GM12878 (cell line): ENCODE data around the gene NANOS1. TPM values are rescaled to one million over a fixed set of nuclear protein-coding genes. Genes with fewer than 3 reads are reported as not detected.

ENCODE experiments used
- ATAC-seq: fragments of 200-7000 bp; cut with Tn5 transposase; 3 replicates; pipeline ENCODE4 v1.9.1; 2020; ENCODE audit warnings: mild to moderate bottlenecking, moderate library complexity
- BruUV-seq: library from RNA; stranded (reverse); fragments of 400-500 nt; replicated peaks from 2 replicates; lab custom pipeline; 2021; lab: Mats Ljungman, UMichigan
- CTCF ChIA-PET: fragments of 300-600 bp; sonication (Branson Sonifier 250); formaldehyde crosslinking; extraction: SDS; loops from one replicate; lab custom pipeline; 2021; ENCODE audit warnings: inconsistent platforms; lab: Yijun Ruan, JAX
- POLR2A ChIA-PET: fragments of 350-600 bp; formaldehyde crosslinking; extraction: SDS; loops from one replicate; lab custom pipeline; 2021; ENCODE audit warnings: inconsistent platforms; lab: Charles Lee
- RAD21 ChIA-PET: fragments of 300-600 bp; sonication (Branson Sonifier 250); formaldehyde crosslinking; loops from one replicate; lab custom pipeline; 2023; ENCODE audit warnings: antibody characterized with exemption; ENCODE audit not compliant: unreplicated experiment; lab: Charles Lee
- SMC1A ChIA-PET: fragments of 300-600 bp; sonication (Branson Sonifier 250); formaldehyde crosslinking; loops from one replicate; lab custom pipeline; 2023; ENCODE audit not compliant: unreplicated experiment, uncharacterized antibody; lab: Charles Lee
- DNase-seq: peaks from one replicate; pipeline ENCODE4 v3.0.0-alpha.2; 2011; ENCODE audit warnings: low read depth, low spot score
- FAIRE-seq: peaks from 3 replicates; lab custom pipeline; 2011; peaks lifted over from hg19 to GRCh38; lab: Jason Lieb, UNC
- H2AFZ ChIP-seq: 2 replicates; pipeline ENCODE4 v1.6.0; 2011; ENCODE audit warnings: low read depth, low read length, control low read depth; ENCODE audit not compliant: control insufficient read depth
- H3K27ac ChIP-seq: 2 replicates; pipeline ENCODE4 v1.5.1; 2011; ENCODE audit warnings: control low read depth; ENCODE audit not compliant: control insufficient read depth, insufficient read depth
- H3K27me3 ChIP-seq, 2 experiments: replicated peaks in 1 of 2; 2 replicates each; pipeline versions ENCODE4 v1.6.0 to v1.6.1; 2011; ENCODE audit warnings: low read length in 1 of 2; ENCODE audit not compliant: control insufficient read depth in 2 of 2, insufficient read depth in 2 of 2
- H3K36me3 ChIP-seq, 2 experiments: 2 replicates each; pipeline ENCODE4 v1.5.1; 2011; ENCODE audit warnings: low read length in 1 of 2; ENCODE audit not compliant: control insufficient read depth in 2 of 2, insufficient read depth in 2 of 2
- H3K4me1 ChIP-seq: 2 replicates; pipeline ENCODE4 v1.6.1; 2011; ENCODE audit warnings: mild to moderate bottlenecking, low read length, moderate library complexity, mixed read lengths; ENCODE audit not compliant: control insufficient read depth, insufficient read depth
- H3K4me2 ChIP-seq: 2 replicates; pipeline ENCODE4 v1.6.0; 2011; ENCODE audit warnings: control low read depth; ENCODE audit not compliant: control insufficient read depth, insufficient read depth
- H3K4me3 ChIP-seq: fragments of 200-600 bp; sonication (generic); 2 replicates; pipeline ENCODE4 v1.5.1; 2016
- H3K79me2 ChIP-seq: 2 replicates; pipeline ENCODE4 v1.6.0; 2011; ENCODE audit warnings: low read length; ENCODE audit not compliant: control insufficient read depth, insufficient read depth
- H3K9ac ChIP-seq: 2 replicates; pipeline ENCODE4 v1.8.0; 2011; ENCODE audit warnings: low read length, control low read depth, mixed read lengths; ENCODE audit not compliant: control insufficient read depth, insufficient read depth
- H3K9me3 ChIP-seq: replicated peaks from 3 replicates; pipeline ENCODE4 v1.5.1; 2011; ENCODE audit warnings: mild to moderate bottlenecking, low read length; ENCODE audit not compliant: control insufficient read depth, insufficient read depth
- H4K20me1 ChIP-seq: 2 replicates; pipeline ENCODE4 v1.6.0; 2011; ENCODE audit not compliant: control insufficient read depth, insufficient read depth
- BACH1 ChIP-seq: fragments of 450-650 bp; IDR thresholded peaks from 2 replicates; pipeline ENCODE4 v1.6.1; 2017; ENCODE audit warnings: mild to moderate bottlenecking, borderline replicate concordance
- BMI1 ChIP-seq: fragments of 450-650 bp; IDR thresholded peaks from 2 replicates; pipeline ENCODE4 v1.6.1; 2016; ENCODE audit warnings: mild to moderate bottlenecking, moderate library complexity, borderline replicate concordance
- MEF2B ChIP-seq: fragments of 450-650 bp; IDR thresholded peaks from 2 replicates; pipeline ENCODE4 v1.6.1; 2018; ENCODE audit warnings: mild to moderate bottlenecking, moderate library complexity; ENCODE audit not compliant: partially characterized antibody, poor library complexity, severe bottlenecking
- NFXL1 ChIP-seq: fragments of 450-650 bp; IDR thresholded peaks from 2 replicates; pipeline ENCODE4 v1.6.1; 2017; ENCODE audit warnings: antibody characterized with exemption, mild to moderate bottlenecking, borderline replicate concordance
- USF1 ChIP-seq: IDR thresholded peaks from 2 replicates; pipeline ENCODE4 v1.6.1; 2011; ENCODE audit warnings: borderline replicate concordance, low read depth, mild to moderate bottlenecking, moderate library complexity, mixed read lengths, low read length; ENCODE audit not compliant: insufficient read depth; ENCODE audit errors: extremely low read length
- ZNF24 ChIP-seq: fragments of 450-650 bp; IDR thresholded peaks from 2 replicates; pipeline ENCODE4 v1.6.1; 2017; ENCODE audit warnings: antibody characterized with exemption, mild to moderate bottlenecking
- WGBS: methylation state at CpG from one replicate; pipeline ENCODE4 v1.1.6; 2016; ENCODE audit warnings: low lambda C conversion rate; ENCODE audit not compliant: insufficient replicate concordance, insufficient coverage; ENCODE audit errors: missing lambda C conversion rate; 5-methylcytosine and 5-hydroxymethylcytosine counted together
- in situ Hi-C: fragments of 300-500 bp; cut with MboI; formaldehyde crosslinking; loops from 9 replicates; pipeline ENCODE4 v1.14.3; 2018; ENCODE audit warnings: mixed read lengths
- intact Hi-C: fragments of 100-400 bp; cut with micrococcal nuclease; formaldehyde crosslinking; loops from one replicate; pipeline ENCODE4 v1.14.2; 2022; ENCODE audit not compliant: unreplicated experiment
- polyA plus RNA-seq, 11 experiments: library from polyadenylated mRNA; depleted of rRNA in 4 of 11; unstranded in 6 of 11; stranded (reverse) in 5 of 11; fragments of >200 nt; fragmentation: Nextera tagmentation in 4 of 11; fragmentation: Illumina TruSeq in 1 of 11; extraction: Ambion mirVana in 4 of 11; extraction: Trizol in 1 of 11; gene quantifications; 1 replicate in 1 of 11; 2 replicates in 10 of 11; pipeline versions ENCODE4 v1.2.1 to v1.2.3, GENCODE V29; 2011 to 2016; ENCODE audit warnings: inconsistent platforms in 2 of 11, missing spikeins in 2 of 11, low read depth in 1 of 11
- total RNA-seq, 4 experiments: library from RNA; depleted of rRNA in 3 of 4; stranded (reverse); fragments of >200 nt in 3 of 4; fragmentation: Illumina TruSeq in 1 of 4; extraction: Trizol in 1 of 4; gene quantifications; 2 replicates each; pipeline versions ENCODE4 v1.2.1 to v1.2.3, GENCODE V29; 2013 to 2021
- TF ChIP-seq, protein P1 (sequence below): fragments of 450-650 bp; conservative IDR thresholded peaks from 2 replicates; pipeline ENCODE4 v1.6.1; 2017; ENCODE audit warnings: mild to moderate bottlenecking, moderate library complexity
- TF ChIP-seq, protein P2 (sequence below): fragments of 450-650 bp; formaldehyde crosslinking; IDR thresholded peaks from 2 replicates; pipeline ENCODE4 v1.5.0; 2022; ENCODE audit warnings: mild to moderate bottlenecking, missing genetic modification characterization
- TF ChIP-seq, protein P3 (sequence below): fragments of 450-650 bp; IDR thresholded peaks from 2 replicates; pipeline ENCODE4 v1.6.1; 2016; ENCODE audit warnings: mild to moderate bottlenecking
- TF ChIP-seq, protein P4 (sequence below): fragments of 450-650 bp; IDR thresholded peaks from 2 replicates; pipeline ENCODE4 v1.6.1; 2018; ENCODE audit warnings: borderline replicate concordance, mild to moderate bottlenecking; ENCODE audit not compliant: partially characterized antibody

Gene NANOS1
- total and polyA plus RNA-seq, 10 of the 15 experiments (the other 5 are each of a cell fraction or from before 2014, with no cell fraction given), result 0.03 to 0.55 (median 0.28) TPM; not detected in 2

DNA sequence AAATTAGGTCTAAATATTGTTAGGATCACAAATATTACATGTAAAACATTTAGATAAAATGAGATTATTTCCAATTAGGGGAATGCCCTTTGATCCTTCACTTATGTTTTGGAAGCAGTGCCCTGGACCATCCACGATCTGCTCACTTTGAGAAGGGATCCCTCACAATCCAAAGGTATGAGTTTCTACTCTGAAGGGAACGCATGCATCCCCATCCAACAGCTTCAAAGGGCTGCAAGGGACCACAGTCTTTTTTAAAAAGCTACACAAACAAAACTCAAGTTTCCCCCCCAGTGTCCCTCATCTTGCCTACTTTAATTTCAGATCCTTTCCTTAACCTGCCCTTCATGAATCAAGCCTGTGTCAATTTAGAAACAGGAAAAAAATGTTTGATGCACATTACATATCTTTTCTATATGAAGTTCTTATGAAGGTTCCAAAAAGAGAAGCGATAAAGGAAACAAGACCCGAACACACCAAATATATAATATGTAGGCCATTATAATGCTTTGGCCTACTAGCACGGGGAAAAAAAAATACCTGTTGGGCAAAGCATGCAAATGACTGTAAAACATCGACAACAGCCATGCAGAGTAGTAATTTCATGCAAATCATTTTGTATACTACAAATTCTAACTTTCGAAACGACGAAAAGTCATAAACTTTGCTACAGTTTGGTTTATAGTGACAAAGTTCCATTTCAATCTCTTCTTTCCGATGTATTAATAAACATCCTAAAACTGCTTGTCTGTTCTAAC, 49.1 kb downstream of the NANOS1 start:
- H3K27ac ChIP-seq, result peak overlapping the region; percentile 94
- ChIA-PET CTCF (no interaction called here), RAD21 (interaction anchor here (1.1 to 1.2 kb wide), 2 partner anchors 101 to 120 kb away, joined by 3 to 5 read pairs; no protein-coding TSS in a partner anchor), POLR2A (interaction anchor here (0.7 to 1.1 kb wide), 3 partner anchors 23 to 41 kb away, joined by 3 to 7 read pairs (median 5); no protein-coding TSS in a partner anchor), SMC1A (interaction anchor here (0.6 to 2.2 kb wide), 7 partner anchors 17 to 1308 kb away, joined by 3 to 9 read pairs (median 4); partner anchors contain the start of gene DENND10)
- ATAC-seq (no peak), DNase-seq (no peak), FAIRE-seq (no peak)
- no TSS peak for BruUV-seq
- peaks cover 77% of the 10 kb centered on the region for H3K79me2 ChIP-seq
- H3K27me3 ChIP-seq, result no peaks in the 10 kb centered on the region
- peak overlapping the region; percentile 91 for H3K4me2 ChIP-seq
- peaks cover 0 to 12% of the 10 kb centered on the region in 2 experiments; a peak in 3 of 4 replicates for H3K36me3 ChIP-seq
- intact Hi-C loops, result loop anchor here (5.0 to 10.0 kb wide), 3 partner anchors 44 to 516 kb away; partner anchors contain the start of gene TIAL1
- no peak overlapping the region for H2AFZ ChIP-seq
- in situ Hi-C loops, result no loop called here
- peaks cover 7% of the 10 kb centered on the region for H4K20me1 ChIP-seq
- H3K4me3 ChIP-seq, result peak overlapping the region; percentile 83
- H3K9ac ChIP-seq, result peak overlapping the region; percentile 96
- H3K4me1 ChIP-seq, result peaks cover 3% of the 10 kb centered on the region; the same call in 1 of the 2 replicates
- H3K9me3 ChIP-seq, result no peaks in the 10 kb centered on the region
- WGBS, result 2% methylated on average over 10 of the region's 10 CpGs
- no peak for TF ChIP-seq ZNF24
- TF ChIP-seq BACH1, result no peak
- TF ChIP-seq, protein P1, sequence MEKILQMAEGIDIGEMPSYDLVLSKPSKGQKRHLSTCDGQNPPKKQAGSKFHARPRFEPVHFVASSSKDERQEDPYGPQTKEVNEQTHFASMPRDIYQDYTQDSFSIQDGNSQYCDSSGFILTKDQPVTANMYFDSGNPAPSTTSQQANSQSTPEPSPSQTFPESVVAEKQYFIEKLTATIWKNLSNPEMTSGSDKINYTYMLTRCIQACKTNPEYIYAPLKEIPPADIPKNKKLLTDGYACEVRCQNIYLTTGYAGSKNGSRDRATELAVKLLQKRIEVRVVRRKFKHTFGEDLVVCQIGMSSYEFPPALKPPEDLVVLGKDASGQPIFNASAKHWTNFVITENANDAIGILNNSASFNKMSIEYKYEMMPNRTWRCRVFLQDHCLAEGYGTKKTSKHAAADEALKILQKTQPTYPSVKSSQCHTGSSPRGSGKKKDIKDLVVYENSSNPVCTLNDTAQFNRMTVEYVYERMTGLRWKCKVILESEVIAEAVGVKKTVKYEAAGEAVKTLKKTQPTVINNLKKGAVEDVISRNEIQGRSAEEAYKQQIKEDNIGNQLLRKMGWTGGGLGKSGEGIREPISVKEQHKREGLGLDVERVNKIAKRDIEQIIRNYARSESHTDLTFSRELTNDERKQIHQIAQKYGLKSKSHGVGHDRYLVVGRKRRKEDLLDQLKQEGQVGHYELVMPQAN, result no peak
- no peak for TF ChIP-seq NFXL1
- no peak for TF ChIP-seq MEF2B
- TF ChIP-seq, protein P2, sequence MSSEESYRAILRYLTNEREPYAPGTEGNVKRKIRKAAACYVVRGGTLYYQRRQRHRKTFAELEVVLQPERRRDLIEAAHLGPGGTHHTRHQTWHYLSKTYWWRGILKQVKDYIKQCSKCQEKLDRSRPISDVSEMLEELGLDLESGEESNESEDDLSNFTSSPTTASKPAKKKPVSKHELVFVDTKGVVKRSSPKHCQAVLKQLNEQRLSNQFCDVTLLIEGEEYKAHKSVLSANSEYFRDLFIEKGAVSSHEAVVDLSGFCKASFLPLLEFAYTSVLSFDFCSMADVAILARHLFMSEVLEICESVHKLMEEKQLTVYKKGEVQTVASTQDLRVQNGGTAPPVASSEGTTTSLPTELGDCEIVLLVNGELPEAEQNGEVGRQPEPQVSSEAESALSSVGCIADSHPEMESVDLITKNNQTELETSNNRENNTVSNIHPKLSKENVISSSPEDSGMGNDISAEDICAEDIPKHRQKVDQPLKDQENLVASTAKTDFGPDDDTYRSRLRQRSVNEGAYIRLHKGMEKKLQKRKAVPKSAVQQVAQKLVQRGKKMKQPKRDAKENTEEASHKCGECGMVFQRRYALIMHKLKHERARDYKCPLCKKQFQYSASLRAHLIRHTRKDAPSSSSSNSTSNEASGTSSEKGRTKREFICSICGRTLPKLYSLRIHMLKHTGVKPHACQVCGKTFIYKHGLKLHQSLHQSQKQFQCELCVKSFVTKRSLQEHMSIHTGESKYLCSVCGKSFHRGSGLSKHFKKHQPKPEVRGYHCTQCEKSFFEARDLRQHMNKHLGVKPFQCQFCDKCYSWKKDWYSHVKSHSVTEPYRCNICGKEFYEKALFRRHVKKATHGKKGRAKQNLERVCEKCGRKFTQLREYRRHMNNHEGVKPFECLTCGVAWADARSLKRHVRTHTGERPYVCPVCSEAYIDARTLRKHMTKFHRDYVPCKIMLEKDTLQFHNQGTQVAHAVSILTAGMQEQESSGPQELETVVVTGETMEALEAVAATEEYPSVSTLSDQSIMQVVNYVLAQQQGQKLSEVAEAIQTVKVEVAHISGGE (CRISPR knock-in tag), result no peak
- no peak for TF ChIP-seq USF1
- TF ChIP-seq, protein P3, sequence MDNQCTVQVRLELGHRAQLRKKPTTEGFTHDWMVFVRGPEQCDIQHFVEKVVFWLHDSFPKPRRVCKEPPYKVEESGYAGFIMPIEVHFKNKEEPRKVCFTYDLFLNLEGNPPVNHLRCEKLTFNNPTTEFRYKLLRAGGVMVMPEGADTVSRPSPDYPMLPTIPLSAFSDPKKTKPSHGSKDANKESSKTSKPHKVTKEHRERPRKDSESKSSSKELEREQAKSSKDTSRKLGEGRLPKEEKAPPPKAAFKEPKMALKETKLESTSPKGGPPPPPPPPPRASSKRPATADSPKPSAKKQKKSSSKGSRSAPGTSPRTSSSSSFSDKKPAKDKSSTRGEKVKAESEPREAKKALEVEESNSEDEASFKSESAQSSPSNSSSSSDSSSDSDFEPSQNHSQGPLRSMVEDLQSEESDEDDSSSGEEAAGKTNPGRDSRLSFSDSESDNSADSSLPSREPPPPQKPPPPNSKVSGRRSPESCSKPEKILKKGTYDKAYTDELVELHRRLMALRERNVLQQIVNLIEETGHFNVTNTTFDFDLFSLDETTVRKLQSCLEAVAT, result no peak
- no peak for TF ChIP-seq BMI1
- TF ChIP-seq, protein P4, sequence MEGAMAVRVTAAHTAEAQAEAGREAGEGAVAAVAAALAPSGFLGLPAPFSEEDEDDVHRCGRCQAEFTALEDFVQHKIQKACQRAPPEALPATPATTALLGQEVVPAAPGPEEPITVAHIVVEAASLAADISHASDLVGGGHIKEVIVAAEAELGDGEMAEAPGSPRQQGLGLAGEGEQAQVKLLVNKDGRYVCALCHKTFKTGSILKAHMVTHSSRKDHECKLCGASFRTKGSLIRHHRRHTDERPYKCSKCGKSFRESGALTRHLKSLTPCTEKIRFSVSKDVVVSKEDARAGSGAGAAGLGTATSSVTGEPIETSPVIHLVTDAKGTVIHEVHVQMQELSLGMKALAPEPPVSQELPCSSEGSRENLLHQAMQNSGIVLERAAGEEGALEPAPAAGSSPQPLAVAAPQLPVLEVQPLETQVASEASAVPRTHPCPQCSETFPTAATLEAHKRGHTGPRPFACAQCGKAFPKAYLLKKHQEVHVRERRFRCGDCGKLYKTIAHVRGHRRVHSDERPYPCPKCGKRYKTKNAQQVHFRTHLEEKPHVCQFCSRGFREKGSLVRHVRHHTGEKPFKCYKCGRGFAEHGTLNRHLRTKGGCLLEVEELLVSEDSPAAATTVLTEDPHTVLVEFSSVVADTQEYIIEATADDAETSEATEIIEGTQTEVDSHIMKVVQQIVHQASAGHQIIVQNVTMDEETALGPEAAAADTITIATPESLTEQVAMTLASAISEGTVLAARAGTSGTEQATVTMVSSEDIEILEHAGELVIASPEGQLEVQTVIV, result no peak
